NK-92 (cell line): ENCODE results near the gene HAPSTR1.

Experiments used
- DNase-seq: peaks from one replicate; lab custom pipeline; 2025; ENCODE audit not compliant: unreplicated experiment; lab: John Stamatoyannopoulos, UW

Gene HAPSTR1

DNA sequence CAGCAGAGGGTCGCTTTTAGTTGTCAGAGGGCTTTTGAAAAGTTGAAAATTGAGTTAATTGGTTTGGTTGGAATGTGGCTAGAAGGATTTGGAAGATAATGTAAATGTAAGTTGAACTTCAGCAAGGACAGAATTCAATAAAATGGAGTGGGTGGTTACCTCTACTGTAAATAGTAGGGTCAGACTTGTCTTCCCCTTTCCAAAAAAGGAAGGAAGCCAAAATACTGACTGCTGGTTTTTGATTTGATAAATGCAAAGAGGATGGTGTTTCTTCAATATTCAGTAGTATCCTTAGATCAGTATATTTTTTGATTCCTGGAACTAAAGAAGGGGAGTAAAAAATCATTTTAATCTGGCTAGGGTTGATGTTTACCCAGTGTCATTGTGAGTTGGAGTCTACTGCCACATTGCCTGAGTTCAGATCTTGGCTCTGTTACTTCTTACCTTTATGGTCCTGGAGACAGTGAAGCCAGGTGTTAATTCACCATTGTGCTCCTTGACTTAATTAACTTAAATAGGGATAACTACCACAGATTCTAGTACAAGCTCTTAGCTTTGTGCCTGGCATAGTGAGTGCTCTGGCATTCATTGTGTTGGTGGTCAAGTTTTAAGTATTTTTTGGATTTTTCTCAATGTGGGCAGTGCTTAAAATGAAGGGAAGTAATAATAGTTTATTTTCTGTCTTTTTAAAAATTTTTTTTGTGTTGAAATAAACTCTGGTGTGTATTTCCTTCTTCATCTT, 4.4 kb downstream of the HAPSTR1 start:
- no peak for DNase-seq

DNA sequence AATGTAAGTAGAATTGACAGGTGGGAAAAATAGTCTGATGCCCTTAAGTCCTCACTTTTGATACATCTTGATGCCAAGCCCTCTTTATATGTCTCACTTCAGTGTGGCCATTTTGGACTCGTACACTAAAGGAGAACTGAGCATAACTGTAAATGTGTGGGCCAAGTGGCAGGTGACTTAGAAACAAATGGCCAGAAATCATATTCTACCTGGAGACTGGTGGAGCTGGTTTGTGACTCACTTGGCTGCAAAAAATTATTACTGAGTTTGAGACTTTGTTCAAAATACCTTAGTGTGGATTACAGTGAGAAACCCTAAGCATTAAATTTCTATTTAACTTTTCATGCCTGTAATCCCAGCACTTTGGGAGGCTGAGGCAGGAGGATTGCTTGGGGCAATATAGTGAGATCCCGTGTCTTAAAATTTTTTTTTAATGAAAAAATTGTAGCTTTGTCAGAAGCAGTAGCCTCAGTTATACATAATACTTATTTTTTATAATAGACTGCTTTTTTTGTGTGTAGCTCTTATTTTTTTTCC, 5.0 kb downstream of the HAPSTR1 start:
- no peak for DNase-seq

DNA sequence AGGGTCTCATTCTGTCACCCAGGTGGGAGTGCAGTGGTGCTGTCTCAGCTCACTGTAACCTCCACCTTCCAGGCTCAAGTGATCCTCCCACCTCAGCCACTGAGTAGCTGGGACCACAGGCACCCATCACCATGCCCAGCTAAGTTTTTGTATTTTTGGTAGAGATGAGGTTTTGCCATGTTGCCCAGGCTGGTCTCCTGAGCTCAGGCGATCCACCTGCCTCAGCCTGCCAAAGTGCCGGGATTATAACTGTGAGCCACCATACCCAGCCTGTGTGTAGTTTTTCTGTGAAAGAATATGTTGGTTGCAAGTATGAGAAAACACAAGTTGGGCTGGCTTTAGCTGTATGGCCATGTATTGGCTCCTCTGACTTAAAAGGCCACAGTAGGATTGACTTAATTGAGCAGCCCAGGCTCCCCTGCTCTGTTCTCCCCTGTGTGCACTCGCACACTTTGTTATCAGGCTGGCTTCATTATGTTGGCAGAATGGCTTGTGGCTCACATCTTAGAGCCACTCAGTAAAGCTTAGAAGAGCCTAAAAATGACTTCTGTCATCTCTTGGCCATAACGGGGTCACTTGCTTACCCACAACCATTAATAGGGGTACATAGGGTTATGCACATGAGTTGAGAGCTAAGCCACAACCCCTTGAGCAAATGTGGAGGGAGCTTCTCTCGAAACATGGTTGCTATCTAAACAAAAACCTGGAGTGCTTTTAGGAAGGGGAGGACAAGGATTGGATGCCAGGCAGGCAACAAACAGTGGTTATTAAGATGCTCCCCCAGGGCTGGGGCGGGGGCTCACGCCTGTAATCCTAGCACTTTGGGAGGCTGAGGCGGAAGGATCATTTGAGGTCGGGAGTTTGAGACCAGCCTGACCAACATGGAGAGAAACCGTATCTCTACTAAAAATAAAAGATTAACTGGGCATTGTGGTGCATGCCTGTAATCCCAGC, 6.1 kb downstream of the HAPSTR1 start:
- no peak for DNase-seq

DNA sequence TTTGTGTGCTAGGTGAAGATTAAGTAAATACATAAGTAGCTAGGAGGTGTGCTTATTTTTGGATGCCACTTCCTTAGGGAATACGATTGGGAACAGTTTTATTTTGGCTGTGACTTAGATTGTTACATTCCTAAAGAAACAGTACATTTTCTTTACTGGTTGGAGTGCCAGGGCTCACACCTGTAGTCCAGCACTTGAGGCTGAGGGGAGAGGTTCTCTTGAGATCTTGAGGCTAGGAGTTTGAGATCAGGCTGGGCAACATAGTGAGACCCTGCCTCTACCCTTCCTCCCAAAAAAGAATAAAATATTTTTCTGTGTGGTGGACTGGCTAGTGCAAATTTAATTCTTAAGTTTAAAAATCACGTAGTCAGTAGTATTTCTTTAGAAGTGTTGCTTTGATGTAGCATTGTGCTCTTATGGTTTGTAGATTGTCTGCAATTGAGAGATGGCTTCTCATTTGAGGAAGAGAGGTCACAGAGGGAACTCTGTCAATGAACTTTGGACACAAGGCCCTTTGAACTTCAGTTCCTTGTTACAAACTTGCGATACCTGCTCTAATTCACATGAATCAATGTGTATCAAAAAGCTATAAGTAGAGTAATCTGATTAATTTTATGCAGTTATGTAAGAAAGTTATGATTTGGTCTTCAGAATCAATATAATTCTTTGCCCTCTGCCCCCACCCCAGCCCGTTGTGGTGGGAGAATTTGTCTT, 7.1 kb downstream of the HAPSTR1 start:
- no peak for DNase-seq

DNA sequence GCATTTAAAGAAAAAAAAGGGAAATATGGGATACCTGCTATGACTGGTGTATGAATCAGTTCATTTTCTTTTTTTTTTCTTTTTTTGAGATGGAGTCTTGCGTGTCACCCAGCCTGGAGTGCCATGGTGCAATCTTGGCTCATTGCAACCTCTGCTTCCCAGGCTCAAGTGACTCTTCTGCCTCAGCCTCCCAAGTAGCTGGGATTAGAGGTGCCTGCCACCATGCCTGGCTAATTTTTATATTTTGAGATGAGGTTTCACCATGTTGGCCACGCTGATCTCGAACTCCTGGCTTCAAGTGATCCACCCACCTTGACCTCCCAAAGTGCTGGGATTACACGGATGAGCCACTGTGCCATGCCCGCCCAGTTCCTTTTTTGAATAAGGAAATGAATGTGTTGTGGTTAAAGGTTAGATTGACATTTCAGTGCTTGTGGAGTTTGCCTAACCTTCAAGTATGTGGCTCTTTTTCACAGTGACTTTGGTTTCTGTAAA, 7.7 kb downstream of the HAPSTR1 start:
- no peak for DNase-seq

DNA sequence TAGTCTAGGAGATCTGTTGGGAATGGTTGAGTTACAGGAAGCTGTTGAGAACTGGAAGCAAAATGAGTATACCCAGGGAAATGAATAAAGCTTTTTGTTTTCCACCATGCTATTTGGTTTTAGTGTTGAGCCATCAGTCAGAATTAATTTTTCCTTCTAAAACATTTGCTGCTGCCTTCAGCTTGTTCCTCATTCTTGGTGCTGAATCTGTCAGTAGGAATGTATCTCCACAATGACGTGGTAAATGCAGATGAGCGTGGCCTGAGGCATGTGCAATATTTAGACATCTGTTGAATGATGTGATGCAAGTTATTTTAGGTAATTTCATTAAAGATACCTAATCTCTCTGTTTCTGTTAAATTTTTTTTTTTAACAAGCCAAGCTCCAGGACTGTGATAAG, 10.9 kb downstream of the HAPSTR1 start:
- DNase-seq, result no peak

DNA sequence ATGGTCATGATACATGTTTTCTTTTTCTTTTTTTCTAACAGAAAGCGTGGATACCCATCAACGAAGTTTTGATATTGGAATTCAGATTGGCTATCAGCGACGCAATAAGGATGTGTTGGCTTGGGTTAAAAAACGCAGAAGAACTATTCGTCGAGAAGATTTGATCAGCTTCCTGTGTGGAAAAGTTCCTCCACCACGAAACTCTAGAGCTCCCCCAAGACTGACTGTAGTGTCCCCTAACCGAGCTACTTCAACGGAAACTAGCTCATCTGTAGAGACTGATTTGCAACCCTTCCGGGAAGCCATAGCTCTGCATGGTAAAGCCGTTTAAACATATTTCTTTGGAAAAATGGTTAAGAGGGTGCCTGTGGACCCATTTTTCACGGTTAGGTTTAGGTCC, 11.5 kb downstream of the HAPSTR1 start:
- DNase-seq, result no peak

DNA sequence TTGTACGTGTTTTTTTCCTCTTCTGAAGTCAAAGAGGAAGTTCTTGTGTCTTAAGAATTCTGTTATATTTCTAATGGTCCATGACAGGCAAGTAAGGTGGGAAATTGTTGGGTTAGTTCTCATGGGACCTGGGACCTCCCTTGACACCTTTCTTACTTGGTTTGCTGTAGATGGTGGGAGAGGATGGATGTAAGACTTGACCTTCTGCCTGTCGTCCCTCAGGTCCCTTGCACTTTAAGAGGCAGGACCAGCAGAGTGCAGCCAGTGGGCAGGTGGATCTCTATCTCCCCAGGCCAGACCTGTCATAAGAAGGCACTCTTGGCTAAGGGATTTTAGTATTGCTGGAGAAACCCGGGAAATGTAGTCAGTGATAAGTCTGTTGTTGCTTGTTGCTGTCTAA, 12.1 kb downstream of the HAPSTR1 start:
- DNase-seq, result no peak

DNA sequence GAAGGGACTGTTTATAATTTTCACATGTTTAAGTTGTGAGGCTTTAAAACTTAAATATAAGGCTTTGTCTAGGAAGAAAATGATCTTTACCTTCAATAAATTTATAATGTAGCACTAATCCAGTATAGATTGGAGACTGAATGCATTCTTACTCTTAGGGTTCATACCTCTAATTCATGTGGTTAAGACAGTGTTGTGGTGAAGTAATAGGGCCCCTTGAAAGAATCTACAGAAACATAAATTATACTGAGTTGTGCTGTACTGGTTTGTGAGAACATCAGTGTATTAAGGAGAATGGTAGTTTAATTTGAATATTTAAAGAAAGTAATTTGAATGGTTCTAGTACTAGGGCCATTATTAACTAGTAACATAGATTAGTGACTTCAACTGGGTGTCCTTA, 13.7 kb downstream of the HAPSTR1 start:
- no peak for DNase-seq

DNA sequence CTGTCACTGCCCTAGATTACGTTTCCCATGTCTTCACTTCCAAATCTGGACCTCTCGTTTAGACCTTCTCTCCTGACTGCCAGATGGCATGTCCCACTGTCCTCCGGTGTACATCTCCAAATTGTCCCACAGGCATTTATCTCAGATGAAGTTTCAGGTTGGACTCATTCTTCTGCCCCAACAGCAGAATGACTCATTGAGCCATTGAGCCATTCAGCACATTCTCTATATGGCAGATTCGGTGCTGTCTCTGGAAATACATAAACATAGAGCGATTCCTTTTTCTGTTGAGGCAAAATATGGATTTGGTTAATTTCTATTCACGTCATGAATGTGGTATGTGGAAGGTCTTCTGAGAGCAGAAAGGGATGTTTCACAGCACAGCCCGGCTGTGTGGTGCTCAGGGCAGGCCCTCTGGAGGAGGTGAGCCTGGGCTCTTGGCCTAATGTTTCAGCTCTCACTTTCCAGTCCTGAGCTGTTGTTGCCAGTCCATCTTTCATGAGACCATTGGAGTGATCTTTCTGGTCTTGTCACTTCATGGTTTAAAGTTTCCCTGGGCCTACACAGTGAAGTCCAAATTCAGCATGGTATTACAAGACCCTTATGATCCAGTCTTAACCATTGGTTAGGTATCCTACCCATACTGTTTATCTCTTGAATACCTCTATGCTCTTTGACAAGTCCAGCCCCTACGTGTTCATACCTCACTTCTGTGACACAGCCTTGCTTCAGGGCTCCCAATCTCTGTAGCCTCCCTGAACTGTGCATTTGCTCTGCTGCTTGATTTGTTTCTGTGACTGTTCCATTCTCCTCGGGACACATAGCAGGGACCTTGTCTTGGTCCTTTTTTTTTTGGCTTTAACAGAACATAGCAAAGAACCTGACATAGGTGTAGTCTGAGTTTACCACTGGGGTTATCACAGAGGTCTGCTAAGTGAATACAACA, 15.9 kb downstream of the HAPSTR1 start:
- no peak for DNase-seq

DNA sequence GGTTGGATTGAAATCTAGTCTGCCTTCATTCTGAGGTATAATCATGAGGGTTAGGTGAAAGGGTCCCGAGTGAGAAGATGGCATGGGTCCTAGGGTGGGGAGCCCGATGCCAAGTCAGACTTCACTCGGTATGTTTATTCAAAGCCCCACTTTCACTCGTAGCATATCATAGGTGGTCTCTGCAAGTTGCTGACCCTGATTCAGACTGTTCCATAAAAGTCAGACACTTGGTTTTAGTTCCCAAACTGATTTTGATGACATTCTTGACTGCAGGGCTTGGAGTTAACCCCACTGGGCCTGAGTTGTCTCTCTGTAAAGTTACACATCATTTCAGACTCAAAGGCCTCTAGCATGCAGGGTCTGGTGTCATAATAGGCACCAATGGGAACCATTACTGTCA, 17.8 kb downstream of the HAPSTR1 start:
- no peak for DNase-seq

DNA sequence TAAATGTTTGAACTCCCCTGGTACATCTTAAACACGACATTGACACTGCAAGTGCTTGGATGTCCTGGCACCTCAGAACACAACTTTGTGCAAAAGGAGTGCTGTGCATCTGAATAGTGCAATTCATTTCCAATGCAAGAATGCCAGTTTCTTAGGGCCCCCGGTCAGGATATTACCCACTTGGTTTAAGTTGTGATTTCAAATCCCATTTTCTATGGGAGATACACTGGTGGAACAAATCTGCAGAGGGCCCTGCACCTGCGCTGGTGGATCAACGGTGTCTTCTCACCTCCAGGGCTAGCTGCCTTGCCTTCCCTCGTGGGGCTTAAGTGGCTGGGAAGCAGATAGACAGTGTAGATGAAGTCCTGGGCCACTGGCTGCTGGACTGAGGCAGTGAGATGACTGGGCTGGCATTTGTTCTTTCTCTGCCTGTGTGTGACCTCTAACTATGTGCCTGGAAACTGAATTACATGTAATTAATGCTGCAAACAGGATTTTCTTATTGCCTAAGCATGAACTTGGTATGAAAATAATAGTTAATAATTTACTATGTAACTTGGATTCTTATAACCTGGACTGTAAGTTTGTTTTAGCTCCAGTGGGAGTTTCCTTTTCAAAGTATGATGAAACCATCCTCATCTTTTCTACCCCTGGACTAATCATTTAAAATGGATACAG, 20.9 kb downstream of the HAPSTR1 start:
- no peak for DNase-seq

DNA sequence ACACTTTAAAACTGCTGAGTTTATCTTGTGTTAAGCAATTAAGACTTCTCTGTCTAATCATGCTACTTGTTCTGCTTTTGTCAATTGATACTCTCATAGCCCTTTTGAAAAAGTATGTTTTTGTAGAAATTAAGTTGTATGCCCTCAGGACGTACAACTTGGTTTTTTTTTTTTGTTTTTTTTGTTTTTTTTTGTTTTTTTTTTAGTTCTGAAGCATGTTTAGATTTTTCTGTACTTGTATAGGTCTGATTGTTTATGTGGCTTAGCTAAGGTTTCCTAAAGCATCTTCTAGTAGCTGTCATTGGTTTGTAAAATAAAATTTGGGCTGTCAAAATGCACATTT, 21.4 kb downstream of the HAPSTR1 start:
- no peak for DNase-seq

DNA sequence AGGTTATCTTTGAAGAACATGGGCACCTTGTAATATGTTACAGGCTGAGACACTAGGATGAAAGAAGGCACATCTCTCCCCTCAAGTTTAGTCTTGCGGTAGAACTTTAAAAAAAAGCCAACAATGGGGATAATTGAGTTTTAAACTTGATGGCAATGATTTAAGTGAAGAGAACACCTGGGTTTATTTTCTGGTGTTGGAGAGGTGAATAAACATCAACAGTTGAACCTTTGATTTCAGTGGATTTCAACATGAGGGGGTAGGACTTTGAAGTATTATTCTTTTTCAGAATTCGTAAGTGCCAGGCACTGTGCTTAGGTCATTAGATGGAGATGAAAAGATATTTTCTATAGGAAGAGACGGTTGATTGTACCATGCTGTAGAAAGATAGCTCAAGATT, 22.3 kb downstream of the HAPSTR1 start:
- no peak for DNase-seq

DNA sequence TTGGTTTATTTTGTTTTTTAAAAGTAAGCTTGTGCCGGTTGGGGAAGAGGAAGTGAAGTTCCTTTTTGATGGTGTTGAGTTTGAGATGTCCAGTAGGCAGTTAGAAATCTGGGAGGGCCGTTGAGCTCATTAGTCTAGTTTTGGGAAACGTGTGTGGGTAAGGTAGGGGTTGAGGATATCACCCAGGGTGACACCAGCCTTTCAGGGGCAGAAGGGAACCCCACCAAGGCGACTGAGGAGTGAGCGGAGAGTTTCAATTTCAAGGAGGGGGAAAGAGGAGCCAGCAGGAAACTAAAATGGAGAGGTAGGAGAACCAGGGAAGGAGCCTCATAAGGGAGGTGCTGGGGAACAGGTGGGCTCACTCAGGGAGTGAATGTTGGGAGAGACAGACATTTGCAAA, 22.7 kb downstream of the HAPSTR1 start:
- DNase-seq, result no peak

DNA sequence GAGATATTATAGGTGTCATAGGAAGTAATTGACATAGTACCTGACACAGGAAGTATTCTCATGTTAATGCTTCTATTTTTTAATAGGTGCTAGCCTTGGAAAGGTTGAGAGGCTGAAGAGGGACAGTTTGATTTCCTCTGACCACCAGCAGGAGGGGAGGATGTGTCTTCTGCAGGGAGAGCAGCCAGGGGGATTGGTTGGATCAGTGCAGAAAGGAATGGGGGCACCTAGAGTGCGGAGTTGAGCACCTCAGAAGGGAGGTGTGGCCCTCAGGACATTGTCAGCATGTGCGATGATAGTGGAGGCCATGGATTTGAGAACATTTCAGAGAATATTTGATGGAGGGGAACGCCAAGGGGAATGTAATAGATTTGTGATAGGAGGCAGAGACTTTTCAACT, 23.4 kb downstream of the HAPSTR1 start:
- no peak for DNase-seq

DNA sequence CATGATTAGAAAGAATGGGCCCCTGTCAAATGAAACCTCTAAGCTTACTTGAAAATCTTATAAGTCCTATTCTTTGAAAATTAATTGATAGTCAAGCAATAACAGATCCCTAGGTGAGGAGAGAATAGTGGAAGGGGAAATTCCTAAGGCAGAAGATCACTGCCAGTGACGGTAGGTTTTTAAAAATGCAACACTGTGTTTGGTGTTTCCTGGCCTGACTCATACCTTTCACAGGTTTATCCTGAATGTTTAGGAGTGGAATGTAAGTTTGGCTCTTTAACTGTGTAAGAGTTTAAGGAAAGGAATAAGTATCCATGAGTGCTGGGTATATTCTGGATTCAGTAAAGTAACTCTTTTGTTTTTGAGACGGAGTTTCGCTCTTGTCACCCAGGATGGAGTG, 23.8 kb downstream of the HAPSTR1 start:
- no peak for DNase-seq

DNA sequence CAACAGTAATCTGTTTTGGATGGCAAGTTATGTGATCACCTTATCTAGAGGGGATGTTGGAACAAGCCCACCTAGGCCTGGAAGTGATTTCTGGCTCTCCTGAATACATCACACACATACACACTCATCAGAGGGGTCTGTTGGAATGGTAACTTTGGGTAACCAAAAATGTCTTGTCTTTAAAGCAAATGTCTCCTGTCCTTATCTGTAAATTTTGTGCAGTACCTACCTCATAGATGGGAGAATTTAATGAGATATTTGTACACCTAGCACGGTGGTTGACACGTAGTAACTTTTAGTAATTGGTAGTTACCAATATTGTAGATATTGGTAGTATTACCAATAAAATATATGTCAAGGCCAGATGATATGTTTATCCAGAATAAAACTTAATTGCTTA, 24.7 kb downstream of the HAPSTR1 start:
- no peak for DNase-seq

DNA sequence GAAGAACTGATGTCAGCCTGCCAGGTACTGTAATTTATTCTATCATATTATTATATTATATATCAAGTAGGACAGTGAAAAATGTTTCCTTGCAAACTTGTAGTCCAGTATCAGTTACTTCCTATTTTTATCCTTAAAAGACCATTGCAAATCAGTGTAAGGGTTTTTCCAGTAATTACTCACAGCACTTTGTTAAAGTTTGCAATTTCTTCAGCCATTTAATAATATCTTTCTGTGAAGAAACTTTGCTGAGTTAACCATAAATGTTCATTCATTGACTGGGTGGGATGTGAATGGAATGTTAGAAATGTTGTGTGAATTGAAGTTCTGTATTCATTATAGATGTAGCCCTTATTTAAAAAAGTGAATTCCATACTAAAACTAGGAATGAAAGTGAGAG, 26.7 kb downstream of the HAPSTR1 start:
- no peak for DNase-seq

DNA sequence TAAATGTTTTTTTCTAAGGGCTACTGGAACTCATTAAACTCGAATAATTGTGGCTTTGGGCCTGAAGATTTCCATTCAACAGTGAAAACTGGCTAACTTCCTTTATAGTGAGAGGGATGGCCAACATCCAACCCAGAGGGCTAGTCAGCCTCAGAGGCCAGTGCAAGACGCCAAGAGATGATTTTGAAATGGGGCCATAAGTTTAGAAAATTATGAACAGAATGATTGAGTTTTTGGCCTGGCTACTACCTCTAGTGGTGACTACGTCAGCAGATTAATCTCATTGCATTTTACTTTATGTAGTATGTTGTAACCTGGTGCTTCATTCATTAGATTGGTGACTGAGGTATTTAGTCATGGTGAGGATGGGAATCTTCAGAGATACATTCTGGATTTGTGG, 28.4 kb downstream of the HAPSTR1 start:
- DNase-seq, result no peak
